NCI-H748 (cell line): ENCODE measurements around the gene ARRDC3.

ENCODE experiments used
- DNase-seq: peaks from one replicate; lab custom pipeline; 2025; ENCODE audit not compliant: unreplicated experiment; lab: John Stamatoyannopoulos, UW

ARRDC3 gene

GRCh38 chr5:91384671-91385430 is 1.7 kb upstream of the ARRDC3 start:
- peak; percentile 96 for DNase-seq

- DNase-seq: no peak
These were observed 811 bp upstream of the ARRDC3 start for GRCh38 chr5:91383956-91384300.

- DNase-seq: peak; percentile 76
These were observed 539 bp downstream of the ARRDC3 start for GRCh38 chr5:91382530-91383026.

- peak; percentile 91 for DNase-seq
These were observed 1.2 kb downstream of the ARRDC3 start for GRCh38 chr5:91381774-91382359.

GRCh38 chr5:91381239-91381773 is 1.8 kb downstream of the ARRDC3 start:
- DNase-seq: no peak

- peak; percentile 99 for DNase-seq
These were observed 2.5 kb downstream of the ARRDC3 start for GRCh38 chr5:91380491-91381238.

- DNase-seq: peak; percentile 99
These were observed 3.1 kb downstream of the ARRDC3 start for GRCh38 chr5:91379914-91380490.

GRCh38 chr5:91379246-91379913 is 3.7 kb downstream of the ARRDC3 start:
- DNase-seq: peak; percentile 39

- DNase-seq: peak; percentile 45
These were observed 4.3 kb downstream of the ARRDC3 start for GRCh38 chr5:91378752-91379211.

GRCh38 chr5:91374893-91375520 is 8.1 kb downstream of the ARRDC3 start:
- no peak for DNase-seq

GRCh38 chr5:91373600-91373999 is 9.5 kb downstream of the ARRDC3 start:
- no peak for DNase-seq

GRCh38 chr5:91373006-91373405 is 10.1 kb downstream of the ARRDC3 start:
- no peak for DNase-seq

GRCh38 chr5:91369480-91369879 is 13.6 kb downstream of the ARRDC3 start:
- DNase-seq: no peak

GRCh38 chr5:91367908-91368648 is 15.0 kb downstream of the ARRDC3 start:
- DNase-seq: peak; percentile 7

GRCh38 chr5:91367344-91367743 is 15.8 kb downstream of the ARRDC3 start:
- DNase-seq: no peak

- no peak for DNase-seq
These were observed 16.6 kb downstream of the ARRDC3 start for GRCh38 chr5:91366551-91366950.

- DNase-seq: no peak
These were observed 17.6 kb downstream of the ARRDC3 start for GRCh38 chr5:91365498-91365897.

GRCh38 chr5:91362935-91363334 is 20.2 kb downstream of the ARRDC3 start:
- DNase-seq: no peak

GRCh38 chr5:91361790-91362189 is 21.3 kb downstream of the ARRDC3 start:
- DNase-seq: no peak
